GM19023 (cell line): Measurements from ENCODE around the gene METAP1D.

Source experiments
- ATAC-seq: cut with Tn5 transposase; IDR thresholded peaks from one replicate; pipeline ENCODE4 v1.9.1; 2021; ENCODE audit warnings: mild to moderate bottlenecking, moderate library complexity; ENCODE audit not compliant: unreplicated experiment

The METAP1D gene

DNA sequence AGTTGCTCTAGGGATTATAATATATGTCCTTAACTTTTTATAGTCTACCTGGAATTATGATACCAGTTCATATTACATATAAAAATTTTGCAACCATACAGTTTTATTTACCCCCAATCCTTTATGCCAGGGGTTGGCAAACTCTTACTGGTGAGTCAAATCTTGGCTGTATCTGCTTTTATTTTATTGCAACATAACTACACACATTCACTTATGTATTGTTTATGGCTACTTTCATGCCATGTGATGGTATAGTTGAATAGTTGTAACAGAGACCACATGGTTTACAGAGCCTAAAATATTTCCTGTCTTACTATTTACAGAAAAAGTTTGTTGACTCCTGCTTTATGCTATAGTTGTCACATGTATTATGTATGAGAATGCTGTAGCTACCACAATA, 128.7 kb downstream of the METAP1D start:
- ATAC-seq, result no peak

DNA sequence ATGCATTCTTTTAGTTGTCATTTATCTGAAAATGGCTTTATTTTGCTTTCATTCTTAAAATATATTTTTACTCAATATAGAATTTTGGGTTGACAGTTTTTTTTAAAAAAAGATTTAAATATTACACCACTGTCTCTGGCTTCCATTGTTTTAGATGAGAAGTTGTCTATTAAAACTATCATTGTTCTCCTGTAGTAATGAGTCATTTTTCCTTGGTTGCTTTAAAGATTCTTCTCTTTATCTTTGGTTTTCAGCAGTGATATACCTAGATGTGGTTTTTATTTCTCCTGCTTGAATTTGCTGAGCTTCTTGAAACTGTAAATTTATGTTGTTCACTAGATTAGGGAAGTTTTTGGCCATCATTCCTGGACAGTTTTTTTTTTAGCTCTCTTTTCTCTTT, 129.7 kb downstream of the METAP1D start:
- ATAC-seq, result no peak
